ENCODE measurements around the gene RAPGEF2. TPM values are rescaled to one million over a fixed set of nuclear protein-coding genes. Genes with fewer than 3 reads are reported as not detected.

RAPGEF2 gene
- total and polyA plus RNA-seq, 2 donors (not counting 1 experiment from before 2014, with no cell fraction given): 10.9 to 45.8 TPM

- Mint-ChIP-seq H3K27me3 (no peaks in the 10 kb centered on the region), H3K9me3 (ENCODE audit: insufficient read depth) (no peaks in the 10 kb centered on the region), H3K4me1 (peaks cover 30% of the 10 kb centered on the region), H3K4me3 (no peak overlapping the region), H3K27ac (no peak overlapping the region)
- Histone ChIP-seq H2AFZ (ENCODE audit: insufficient read depth, low read depth, low read length, poor library complexity, severe bottlenecking) (no peak overlapping the region), H3K9me3 (ENCODE audit: control extremely low read depth in 1 of 3, control insufficient read depth in 2 of 3, insufficient read depth in 1 of 3, low read length in 2 of 3) (peaks cover 0 to 1% (median 0%) of the 10 kb centered on the region in 3 donors), H3K79me2 (ENCODE audit: control insufficient read depth, insufficient read depth, low read length) (peaks cover 10% of the 10 kb centered on the region), H4K20me1 (ENCODE audit: control insufficient read depth, insufficient read depth, low read length, poor library complexity, severe bottlenecking) (no peaks in the 10 kb centered on the region), H3K4me2 (replicated peaks; ENCODE audit: low read depth, low read length, poor library complexity, severe bottlenecking) (no peak overlapping the region), H3K4me3 (ENCODE audit: control extremely low read depth in 1 of 5, extremely low read depth in 1 of 5, insufficient read depth in 1 of 5, low read depth in 2 of 5, low read length in 4 of 5) (no peak overlapping the region), H3K27me3 (replicated peaks in 1 of 4; ENCODE audit: control extremely low read depth in 1 of 4, control insufficient read depth in 3 of 4, insufficient read depth in 4 of 4, low read length in 3 of 4) (no peaks in the 10 kb centered on the region), H3K4me1 (ENCODE audit: control insufficient read depth in 2 of 2, insufficient read depth in 2 of 2, low read length in 2 of 2) (peaks cover 4 to 5% of the 10 kb centered on the region in 2 donors), H3K36me3 (replicated peaks in 1 of 2; ENCODE audit: control extremely low read depth in 1 of 2, control insufficient read depth in 1 of 2, extremely low read depth in 1 of 2, insufficient read depth in 2 of 2, low read length in 1 of 2) (no peaks in the 10 kb centered on the region), H3K27ac (ENCODE audit: low read length in 2 of 2) (no peak overlapping the region), H3K9ac (ENCODE audit: low read length) (no peak overlapping the region)
- intact Hi-C loops (cut with micrococcal nuclease): no loop called here
- CTCF ChIA-PET: interaction anchor here (0.9 to 1.3 kb wide), 2 partner anchors 12 to 28 kb away, joined by 3 read pairs; no protein-coding TSS in a partner anchor
- ATAC-seq (ENCODE audit: low read depth): no peak
- 100% methylated on average over 3 of the region's 6 CpGs for whole genome bisulfite sequencing (ENCODE audit: insufficient coverage)
- TF ChIP-seq, protein P1, sequence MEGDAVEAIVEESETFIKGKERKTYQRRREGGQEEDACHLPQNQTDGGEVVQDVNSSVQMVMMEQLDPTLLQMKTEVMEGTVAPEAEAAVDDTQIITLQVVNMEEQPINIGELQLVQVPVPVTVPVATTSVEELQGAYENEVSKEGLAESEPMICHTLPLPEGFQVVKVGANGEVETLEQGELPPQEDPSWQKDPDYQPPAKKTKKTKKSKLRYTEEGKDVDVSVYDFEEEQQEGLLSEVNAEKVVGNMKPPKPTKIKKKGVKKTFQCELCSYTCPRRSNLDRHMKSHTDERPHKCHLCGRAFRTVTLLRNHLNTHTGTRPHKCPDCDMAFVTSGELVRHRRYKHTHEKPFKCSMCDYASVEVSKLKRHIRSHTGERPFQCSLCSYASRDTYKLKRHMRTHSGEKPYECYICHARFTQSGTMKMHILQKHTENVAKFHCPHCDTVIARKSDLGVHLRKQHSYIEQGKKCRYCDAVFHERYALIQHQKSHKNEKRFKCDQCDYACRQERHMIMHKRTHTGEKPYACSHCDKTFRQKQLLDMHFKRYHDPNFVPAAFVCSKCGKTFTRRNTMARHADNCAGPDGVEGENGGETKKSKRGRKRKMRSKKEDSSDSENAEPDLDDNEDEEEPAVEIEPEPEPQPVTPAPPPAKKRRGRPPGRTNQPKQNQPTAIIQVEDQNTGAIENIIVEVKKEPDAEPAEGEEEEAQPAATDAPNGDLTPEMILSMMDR (IDR thresholded peaks at IDR 0.05): no peak
- TF ChIP-seq EZH2 (IDR thresholded peaks at IDR 0.05; ENCODE audit: borderline replicate concordance, insufficient read depth, low read depth, low read length, poor library complexity, severe bottlenecking): no peak
- POLR2A ChIA-PET: no interaction called here
- DNase-seq: no peak
Observed at GRCh38 chr4:159229164-159229563, 126.3 kb downstream of the RAPGEF2 start.

GRCh38 chr4:159232465-159233106 is 129.7 kb downstream of the RAPGEF2 start:
- Histone ChIP-seq H3K9ac (ENCODE audit: low read length) (no peak overlapping the region), H3K9me3 (ENCODE audit: control extremely low read depth in 1 of 3, control insufficient read depth in 2 of 3, insufficient read depth in 1 of 3, low read length in 2 of 3) (peaks cover 0 to 1% (median 0%) of the 10 kb centered on the region in 3 donors), H3K36me3 (replicated peaks in 1 of 2; ENCODE audit: control extremely low read depth in 1 of 2, control insufficient read depth in 1 of 2, extremely low read depth in 1 of 2, insufficient read depth in 2 of 2, low read length in 1 of 2) (no peaks in the 10 kb centered on the region), H4K20me1 (ENCODE audit: control insufficient read depth, insufficient read depth, low read length, poor library complexity, severe bottlenecking) (no peaks in the 10 kb centered on the region), H3K27ac (ENCODE audit: low read length in 2 of 2) (no peak overlapping the region), H3K4me2 (replicated peaks; ENCODE audit: low read depth, low read length, poor library complexity, severe bottlenecking) (no peak overlapping the region), H3K79me2 (ENCODE audit: control insufficient read depth, insufficient read depth, low read length) (peaks cover 14% of the 10 kb centered on the region), H3K4me1 (ENCODE audit: control insufficient read depth in 2 of 2, insufficient read depth in 2 of 2, low read length in 2 of 2) (peaks cover 4 to 5% of the 10 kb centered on the region in 2 donors), H2AFZ (ENCODE audit: insufficient read depth, low read depth, low read length, poor library complexity, severe bottlenecking) (no peak overlapping the region), H3K27me3 (replicated peaks in 1 of 4; ENCODE audit: control extremely low read depth in 1 of 4, control insufficient read depth in 3 of 4, insufficient read depth in 4 of 4, low read length in 3 of 4) (no peaks in the 10 kb centered on the region), H3K4me3 (ENCODE audit: control extremely low read depth in 1 of 5, extremely low read depth in 1 of 5, insufficient read depth in 1 of 5, low read depth in 2 of 5, low read length in 4 of 5) (no peak overlapping the region)
- no peak for ATAC-seq (ENCODE audit: low read depth)
- Mint-ChIP-seq H3K27ac (no peak overlapping the region), H3K4me3 (no peak overlapping the region), H3K27me3 (no peaks in the 10 kb centered on the region), H3K4me1 (peaks cover 15% of the 10 kb centered on the region), H3K9me3 (ENCODE audit: insufficient read depth) (no peaks in the 10 kb centered on the region)
- intact Hi-C loops (cut with micrococcal nuclease): no loop called here
- DNase-seq: peak; percentile 9
- TF ChIP-seq, protein P1 (IDR thresholded peaks at IDR 0.05): no peak
- TF ChIP-seq EZH2 (IDR thresholded peaks at IDR 0.05; ENCODE audit: borderline replicate concordance, insufficient read depth, low read depth, low read length, poor library complexity, severe bottlenecking): no peak
- WGBS (ENCODE audit: insufficient coverage): no CpG with 5 or more reads among the region's 1 CpG
- ChIA-PET CTCF (no interaction called here), POLR2A (no interaction called here)

Data from B cell (primary cell).